ENCODE results near the gene CACFD1.

CACFD1 gene

DNA sequence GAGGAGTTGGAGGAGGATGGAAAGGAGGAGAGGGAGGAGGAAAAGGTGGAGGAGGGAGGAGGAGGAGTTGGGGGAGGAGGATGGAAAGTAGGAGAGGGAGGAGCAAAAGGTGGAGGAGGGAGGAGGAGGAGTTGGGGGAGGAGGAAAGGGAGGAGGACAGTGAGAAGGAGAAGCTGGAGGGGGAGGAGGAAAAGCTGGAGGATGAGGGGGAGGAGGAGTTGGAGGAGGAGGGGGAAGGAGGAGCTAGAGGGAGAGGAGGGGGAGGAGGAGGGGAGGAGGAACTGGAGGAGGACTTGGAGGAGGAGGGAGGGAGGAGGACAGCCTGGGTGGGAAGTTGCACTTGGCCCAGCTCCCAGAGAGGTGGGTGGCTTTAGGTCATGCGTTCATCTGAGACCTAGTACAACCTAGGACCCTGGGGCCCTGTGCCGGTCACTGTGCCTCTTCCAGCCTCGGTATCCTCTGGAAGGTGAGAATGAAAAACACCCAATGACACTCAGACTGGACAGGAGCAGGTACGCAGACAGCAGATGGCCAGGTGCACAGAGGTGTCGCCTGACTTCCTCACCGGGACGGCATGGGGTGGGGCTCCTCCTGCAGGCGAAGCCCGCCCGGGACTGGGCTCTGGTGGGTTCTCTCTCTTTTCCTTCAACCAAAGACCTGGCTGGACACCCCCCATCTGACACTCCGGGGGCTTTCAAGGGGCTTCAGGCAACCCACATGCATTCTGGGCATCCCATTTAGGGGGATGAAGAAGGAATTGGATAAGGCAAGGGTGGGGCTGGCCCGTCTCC, 31.3 kb downstream of the CACFD1 start:
- TF ChIP-seq CTCF (IDR thresholded peaks at IDR 0.05; ENCODE audit: control insufficient read depth, insufficient read depth, low read depth, low read length, missing control alignments), result no peak
- no peak for DNase-seq (ENCODE audit: low read depth)
- H3K4me3 ChIP-seq (ENCODE audit: control insufficient read depth, low read depth, low read length), result no peak overlapping the region

DNA sequence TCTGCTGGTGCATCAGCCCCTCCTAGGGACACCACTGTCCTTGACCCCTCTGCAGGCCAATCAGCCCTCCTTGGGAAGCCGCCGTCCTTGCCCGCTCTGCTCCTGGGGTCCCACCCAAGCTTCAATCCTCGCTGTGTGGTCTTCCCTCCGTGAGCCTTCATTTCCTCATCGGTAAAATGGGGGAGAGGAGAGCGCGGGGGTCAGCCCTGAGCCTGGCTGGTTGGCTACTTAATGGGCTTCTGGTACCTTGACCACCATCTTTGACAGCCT, 31.8 kb downstream of the CACFD1 start:
- H3K4me3 ChIP-seq (ENCODE audit: control insufficient read depth, low read depth, low read length), result no peak overlapping the region
- TF ChIP-seq CTCF (IDR thresholded peaks at IDR 0.05; ENCODE audit: control insufficient read depth, insufficient read depth, low read depth, low read length, missing control alignments), result no peak
- DNase-seq (ENCODE audit: low read depth), result no peak

GRCh38 chr9:133492061-133493021, 32.6 kb downstream of the CACFD1 start:
- DNase-seq (ENCODE audit: low read depth), result no peak
- TF ChIP-seq CTCF (IDR thresholded peaks at IDR 0.05; ENCODE audit: control insufficient read depth, insufficient read depth, low read depth, low read length, missing control alignments), result no peak
- no peak overlapping the region for H3K4me3 ChIP-seq (ENCODE audit: control insufficient read depth, low read depth, low read length)

DNA sequence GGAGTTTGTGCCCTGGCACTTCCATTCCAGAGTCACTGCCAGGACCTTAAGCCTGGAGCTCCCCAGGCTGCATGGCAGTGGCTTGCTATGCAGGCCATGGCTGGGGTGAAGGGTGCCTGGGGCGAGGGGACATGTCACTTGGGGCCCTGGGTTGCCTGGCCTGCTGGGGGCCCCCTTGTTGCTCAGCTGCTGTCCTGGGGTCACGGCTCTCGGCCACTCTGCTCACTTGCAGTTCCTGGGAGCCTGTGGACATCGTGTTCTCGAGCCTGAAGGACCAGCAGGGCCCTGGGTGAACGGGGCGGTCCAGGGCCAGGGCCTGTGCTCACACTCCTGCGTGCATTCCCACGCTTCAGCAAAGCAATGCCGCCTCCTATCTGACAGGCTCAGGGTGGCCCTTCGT, 33.6 kb downstream of the CACFD1 start:
- no peak for DNase-seq (ENCODE audit: low read depth)
- no peak overlapping the region for H3K4me3 ChIP-seq (ENCODE audit: control insufficient read depth, low read depth, low read length)
- TF ChIP-seq CTCF (IDR thresholded peaks at IDR 0.05; ENCODE audit: control insufficient read depth, insufficient read depth, low read depth, low read length, missing control alignments), result no peak

DNA sequence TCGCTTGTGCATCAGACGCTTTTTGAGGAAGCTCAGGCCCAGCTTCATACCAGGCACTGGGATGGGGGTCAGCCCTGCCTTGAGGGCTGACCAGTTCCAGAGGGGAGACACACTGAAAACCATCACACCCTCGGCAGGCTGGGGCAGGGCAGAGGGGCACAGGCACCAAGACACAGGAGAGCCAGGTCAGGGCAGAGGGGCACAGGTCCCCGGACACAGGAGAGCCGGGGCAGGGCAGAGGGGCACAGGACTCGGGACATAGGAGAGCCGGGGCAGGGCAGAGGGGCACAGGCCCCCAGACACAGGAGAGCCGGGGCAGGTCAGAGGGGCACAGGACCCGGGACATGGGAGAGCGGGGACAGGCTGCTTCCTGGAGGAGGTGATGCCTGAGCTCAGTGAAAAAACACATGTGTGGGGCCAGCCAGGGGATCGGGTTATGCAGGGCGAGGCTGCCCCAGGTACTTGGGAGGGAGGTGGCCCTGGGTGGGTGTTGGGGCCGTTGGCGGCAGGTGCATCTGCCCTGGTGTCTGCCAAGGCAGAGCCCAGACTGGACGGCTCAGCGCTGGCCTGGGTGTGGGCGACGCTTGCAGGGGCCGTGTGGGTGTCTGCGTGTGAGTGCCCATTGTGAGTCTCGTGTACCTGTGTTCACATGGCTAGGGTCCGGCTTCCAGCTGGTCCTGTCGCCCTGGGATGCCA, 34.2 kb downstream of the CACFD1 start:
- H3K4me3 ChIP-seq (ENCODE audit: control insufficient read depth, low read depth, low read length), result no peak overlapping the region
- TF ChIP-seq CTCF (IDR thresholded peaks at IDR 0.05; ENCODE audit: control insufficient read depth, insufficient read depth, low read depth, low read length, missing control alignments), result no peak
- DNase-seq (ENCODE audit: low read depth), result no peak

DNA sequence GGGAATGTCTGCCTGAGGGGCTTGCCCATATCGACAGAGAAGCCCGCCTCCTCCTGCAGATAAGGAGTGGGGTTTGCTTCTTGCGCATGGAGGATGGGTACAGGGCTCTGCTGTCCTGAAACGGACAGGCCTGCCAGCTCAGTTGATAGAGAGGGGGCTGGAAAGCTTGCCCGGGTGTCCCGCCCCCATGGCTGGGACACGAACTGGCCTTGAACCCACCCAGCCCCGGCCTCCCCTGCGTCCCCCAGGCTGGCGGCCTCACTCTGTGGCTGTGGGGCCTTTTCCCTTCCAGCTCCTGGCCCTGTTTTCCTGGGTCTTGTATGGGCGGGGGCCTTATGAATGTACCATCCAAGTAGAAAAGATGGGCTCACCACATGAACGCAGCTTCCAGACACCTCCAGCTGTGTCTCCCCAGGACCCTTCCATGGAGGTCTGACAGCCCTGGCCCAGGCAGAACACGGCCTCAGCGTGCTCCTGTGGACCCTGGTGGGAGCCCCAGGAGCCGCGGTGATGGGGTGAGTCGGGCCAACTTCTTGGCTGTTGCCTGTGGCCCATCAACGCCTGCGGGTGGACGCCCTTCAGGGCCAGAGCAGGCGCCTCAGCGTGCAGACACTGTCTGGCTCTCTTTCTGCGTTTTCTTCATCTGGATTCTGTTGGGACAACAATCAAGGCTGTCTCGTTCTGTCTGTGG, 35.0 kb downstream of the CACFD1 start:
- H3K4me3 ChIP-seq (ENCODE audit: control insufficient read depth, low read depth, low read length), result no peak overlapping the region
- DNase-seq (ENCODE audit: low read depth), result no peak
- TF ChIP-seq CTCF (IDR thresholded peaks at IDR 0.05; ENCODE audit: control insufficient read depth, insufficient read depth, low read depth, low read length, missing control alignments), result no peak

All from AG09309 (cell line).